ENCODE measurements around the gene MBTD1. TPM values are rescaled to one million over a fixed set of nuclear protein-coding genes. Genes with fewer than 3 reads are reported as not detected.

The MBTD1 gene
- total RNA-seq, 2 donors from 2014 or later, result 15.5 to 16.9 TPM

GRCh38 chr17:51255673-51256072 lies 4.2 kb downstream of the MBTD1 start:
- 26 to 29% methylated on average over 6 of the region's 6 CpGs for WGBS, 2 donors
- TF ChIP-seq POLR2A (IDR thresholded peaks at IDR 0.05) (no peak), CTCF (IDR thresholded peaks at IDR 0.05) (no peak)

GRCh38 chr17:51251010-51251409 lies 8.8 kb downstream of the MBTD1 start:
- intact Hi-C loops (cut with DNase I), result no loop called here
- TF ChIP-seq POLR2A (IDR thresholded peaks at IDR 0.05), result no peak
- no peak for TF ChIP-seq CTCF (IDR thresholded peaks at IDR 0.05)
- no peaks in the 10 kb centered on the region for H3K27me3 ChIP-seq
- DNase-seq (no peak), ATAC-seq (no peak)
- peaks cover 12% of the 10 kb centered on the region for H3K4me1 ChIP-seq
- H3K9me3 ChIP-seq, result no peaks in the 10 kb centered on the region
- no peak overlapping the region for H3K27ac ChIP-seq
- H3K4me3 ChIP-seq, result no peak overlapping the region
- H3K36me3 ChIP-seq (replicated peaks in 1 of 2; ENCODE audit: insufficient read depth in 1 of 2, low read depth in 2 of 2), result peaks cover 0 to 2% of the 10 kb centered on the region in 2 donors

More at GRCh38 chr17:51255673-51256072, 4.2 kb downstream of the MBTD1 start:
- Histone ChIP-seq H3K27ac (peak overlapping the region in 3 of 4 donors; percentile 24 to 61 (median 47)), H3K4me3 (no peak overlapping the region), H3K36me3 (replicated peaks in 1 of 2; ENCODE audit: insufficient read depth in 1 of 2, low read depth in 2 of 2) (no peaks in the 10 kb centered on the region), H3K27me3 (no peaks in the 10 kb centered on the region), H3K4me1 (peaks cover 46% of the 10 kb centered on the region), H3K9me3 (no peaks in the 10 kb centered on the region)
- ATAC-seq, result no peak
- no peak for DNase-seq
- intact Hi-C loops (cut with DNase I), result no loop called here

DNA sequence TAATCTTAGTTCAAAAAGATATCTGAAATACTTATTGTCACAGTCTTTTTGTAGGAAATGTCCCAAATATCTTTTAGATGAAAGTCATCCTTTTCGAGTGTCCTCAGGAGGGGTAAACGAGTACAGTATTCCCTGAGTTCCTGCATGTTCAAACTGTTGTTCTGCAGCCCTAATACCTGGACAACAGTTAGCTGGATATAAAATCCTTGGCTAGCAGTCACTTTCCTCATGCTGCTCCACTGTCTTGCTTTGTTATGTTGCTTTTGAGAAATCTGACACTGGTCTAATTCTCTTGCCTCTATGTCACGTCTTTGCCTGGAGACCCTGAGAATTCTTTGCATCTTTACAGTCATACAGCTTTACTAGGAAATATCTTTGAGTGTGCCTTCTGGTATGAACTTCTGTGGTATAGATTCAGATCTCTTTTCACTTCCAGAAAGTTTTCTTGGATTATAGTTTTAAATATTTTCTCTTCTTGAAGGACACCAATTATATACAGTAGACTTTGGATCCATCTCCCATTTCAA lies 9.5 kb downstream of the MBTD1 start:
- H3K4me3 ChIP-seq, result no peak overlapping the region
- ATAC-seq (no peak), DNase-seq (no peak)
- 97 to 98% methylated on average over 3 of the region's 3 CpGs for WGBS, 2 donors
- H3K9me3 ChIP-seq, result no peaks in the 10 kb centered on the region
- TF ChIP-seq CTCF (IDR thresholded peaks at IDR 0.05) (no peak), POLR2A (IDR thresholded peaks at IDR 0.05) (no peak)
- intact Hi-C loops (cut with DNase I), result no loop called here
- H3K4me1 ChIP-seq, result peaks cover 6% of the 10 kb centered on the region
- H3K36me3 ChIP-seq (replicated peaks in 1 of 2; ENCODE audit: insufficient read depth in 1 of 2, low read depth in 2 of 2), result peaks cover 0 to 2% of the 10 kb centered on the region in 2 donors
- H3K27ac ChIP-seq, result no peak overlapping the region
- H3K27me3 ChIP-seq, result no peaks in the 10 kb centered on the region

GRCh38 chr17:51245535-51245934 lies 14.3 kb downstream of the MBTD1 start:
- WGBS, 2 donors, result 90 to 97% methylated on average over 1 of the region's 1 CpG
- no peak for TF ChIP-seq POLR2A (IDR thresholded peaks at IDR 0.05)
- ATAC-seq (no peak), DNase-seq (no peak)
- H3K27ac ChIP-seq, result no peak overlapping the region
- no peaks in the 10 kb centered on the region for H3K27me3 ChIP-seq
- no peaks in the 10 kb centered on the region for H3K9me3 ChIP-seq
- H3K4me1 ChIP-seq, result peaks cover 10% of the 10 kb centered on the region
- no peak overlapping the region for H3K4me3 ChIP-seq
- intact Hi-C loops (cut with DNase I), result no loop called here
- peaks cover 0 to 2% of the 10 kb centered on the region in 2 donors for H3K36me3 ChIP-seq (replicated peaks in 1 of 2; ENCODE audit: insufficient read depth in 1 of 2, low read depth in 2 of 2)

DNA sequence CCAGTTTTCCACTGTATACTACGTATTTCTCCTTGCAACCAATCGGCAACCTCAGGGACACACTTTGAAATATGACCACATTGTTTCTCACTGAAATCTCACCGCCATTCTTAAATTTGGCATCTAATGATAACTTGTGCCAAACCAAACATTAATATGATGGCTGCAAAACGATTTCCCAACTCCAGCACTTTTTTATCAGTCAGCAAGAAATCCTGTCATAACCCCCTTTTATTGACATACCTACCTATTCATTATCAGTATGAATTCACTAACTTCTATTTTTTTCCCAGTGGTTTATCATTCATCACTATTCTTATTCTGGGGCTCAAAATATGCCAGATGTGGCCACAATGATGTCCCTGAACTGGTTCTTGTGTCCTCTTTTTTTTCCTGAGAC lies 15.8 kb downstream of the MBTD1 start:
- Histone ChIP-seq H3K4me3 (no peak overlapping the region), H3K36me3 (replicated peaks in 1 of 2; ENCODE audit: insufficient read depth in 1 of 2, low read depth in 2 of 2) (peaks cover 0 to 2% of the 10 kb centered on the region in 2 donors), H3K9me3 (no peaks in the 10 kb centered on the region), H3K27me3 (no peaks in the 10 kb centered on the region), H3K27ac (no peak overlapping the region), H3K4me1 (peaks cover 10% of the 10 kb centered on the region)
- no peak for DNase-seq
- TF ChIP-seq CTCF (IDR thresholded peaks at IDR 0.05) (no peak), POLR2A (IDR thresholded peaks at IDR 0.05) (no peak)
- WGBS, 2 donors, result 29 to 31% methylated on average over 4 of the region's 4 CpGs
- ATAC-seq, result no peak
- intact Hi-C loops (cut with DNase I), result no loop called here

Measured in body of pancreas (tissue), 4 donors.